BLaER1 treated with 17β-estradiol and CSF1 and Interleukin-3, amounts not matched to agents 10 nM and 100 nM (cell line): ENCODE results near the gene RSF1.

Experiments used
- H3K27ac ChIP-seq, 11 experiments: shearing (Covaris generic); formaldehyde crosslinking; 2 replicates each; pipeline ENCODE4 v1.8.1; 2022
- H3K27me3 ChIP-seq, 11 experiments: shearing (Covaris generic); formaldehyde crosslinking; 2 replicates each; pipeline ENCODE4 v1.8.1; 2022
- H3K36me3 ChIP-seq, 11 experiments: shearing (Covaris generic); formaldehyde crosslinking; 2 replicates each; pipeline ENCODE4 v1.8.1; 2022
- H3K4me1 ChIP-seq, 10 experiments: shearing (Covaris generic); formaldehyde crosslinking; 2 replicates each; pipeline ENCODE4 v1.8.1; 2022
- H3K4me2 ChIP-seq, 11 experiments: shearing (Covaris generic); formaldehyde crosslinking; 2 replicates each; pipeline ENCODE4 v1.8.1; 2022
- H3K4me3 ChIP-seq, 10 experiments: shearing (Covaris generic); formaldehyde crosslinking; 2 replicates each; pipeline ENCODE4 v1.8.1; 2022
- H3K9ac ChIP-seq, 11 experiments: shearing (Covaris generic); formaldehyde crosslinking; 2 replicates each; pipeline ENCODE4 v1.8.1; 2022
- H3K9me3 ChIP-seq, 11 experiments: shearing (Covaris generic); formaldehyde crosslinking; replicated peaks in 1 of 11; 2 replicates each; pipeline ENCODE4 v1.8.1; 2022
- H4K20me1 ChIP-seq, 11 experiments: shearing (Covaris generic); formaldehyde crosslinking; 2 replicates each; pipeline ENCODE4 v1.8.1; 2022
- Cebpa-rat ChIP-seq, 11 experiments: shearing (Covaris generic); IDR thresholded peaks; 2 replicates each; pipeline ENCODE4 v1.8.1; 2022

The RSF1 gene

GRCh38 chr11:77704029-77704428, 116.5 kb downstream of the RSF1 start:
- no peak overlapping the region for H3K4me2 ChIP-seq
- H3K4me1 ChIP-seq: peaks cover 0 to 11% (median 0%) of the 10 kb centered on the region in 10 experiments; a peak in 6 of 20 replicates
- no peak overlapping the region for H3K27ac ChIP-seq
- peaks cover 0 to 25% (median 0%) of the 10 kb centered on the region in 11 experiments; a peak in 6 of 22 replicates for H4K20me1 ChIP-seq
- peaks cover 0 to 9% (median 0%) of the 10 kb centered on the region in 11 experiments; a peak in 3 of 22 replicates for H3K9me3 ChIP-seq
- no peak for TF ChIP-seq Cebpa-rat (IDR thresholded peaks at IDR 0.05)
- no peak overlapping the region for H3K4me3 ChIP-seq
- H3K9ac ChIP-seq: no peak overlapping the region
- H3K27me3 ChIP-seq: no peaks in the 10 kb centered on the region
- H3K36me3 ChIP-seq: peaks cover 50 to 83% (median 65%) of the 10 kb centered on the region in 11 experiments

DNA sequence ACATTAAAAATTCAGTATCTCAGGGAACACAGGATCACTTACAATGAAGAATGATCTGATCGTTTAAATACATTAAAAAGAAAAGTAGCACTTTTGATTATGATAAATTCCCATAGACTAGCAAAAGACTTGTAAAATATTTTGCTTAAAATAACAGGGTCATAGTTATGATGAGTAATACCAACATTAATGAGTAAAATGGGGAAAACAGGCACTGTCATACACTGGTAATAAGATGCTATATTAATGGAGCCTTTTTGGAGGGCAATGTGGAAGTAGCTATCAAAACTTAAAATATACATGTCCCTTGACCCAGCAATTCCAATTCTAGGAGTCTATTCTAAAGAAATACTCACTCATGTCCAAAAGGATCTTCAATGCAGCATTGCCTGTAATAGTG, 121.1 kb downstream of the RSF1 start:
- TF ChIP-seq Cebpa-rat (IDR thresholded peaks at IDR 0.05): no peak
- Histone ChIP-seq H4K20me1 (no peaks in the 10 kb centered on the region), H3K4me3 (no peak overlapping the region), H3K4me1 (no peaks in the 10 kb centered on the region), H3K27ac (no peak overlapping the region), H3K27me3 (no peaks in the 10 kb centered on the region), H3K36me3 (peaks cover 71 to 98% (median 85%) of the 10 kb centered on the region in 11 experiments), H3K9me3 (no peaks in the 10 kb centered on the region), H3K4me2 (no peak overlapping the region), H3K9ac (no peak overlapping the region)

DNA sequence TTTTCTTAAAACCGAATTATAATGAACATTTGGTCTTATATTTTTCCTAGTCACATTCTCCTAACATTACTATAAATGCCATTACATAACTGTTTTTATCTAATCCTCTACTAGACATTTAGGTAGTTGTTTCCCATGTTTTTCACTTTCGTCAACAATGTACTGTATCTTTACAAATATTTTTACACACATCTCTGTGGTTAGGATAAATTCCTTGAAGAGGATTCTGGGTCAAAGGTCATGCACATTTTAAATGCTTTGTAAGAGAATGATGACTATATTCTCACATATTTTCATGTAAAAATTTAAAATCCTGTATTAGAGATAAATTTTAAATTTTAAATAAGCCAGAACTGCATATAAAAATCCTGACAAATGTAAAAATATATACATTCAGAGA, 121.6 kb downstream of the RSF1 start:
- TF ChIP-seq Cebpa-rat (IDR thresholded peaks at IDR 0.05): no peak
- Histone ChIP-seq H3K4me1 (no peaks in the 10 kb centered on the region), H3K36me3 (peaks cover 69 to 98% (median 85%) of the 10 kb centered on the region in 11 experiments), H3K4me3 (no peak overlapping the region), H3K9ac (no peak overlapping the region), H4K20me1 (no peaks in the 10 kb centered on the region), H3K27me3 (no peaks in the 10 kb centered on the region), H3K4me2 (no peak overlapping the region), H3K9me3 (no peaks in the 10 kb centered on the region), H3K27ac (no peak overlapping the region)

DNA sequence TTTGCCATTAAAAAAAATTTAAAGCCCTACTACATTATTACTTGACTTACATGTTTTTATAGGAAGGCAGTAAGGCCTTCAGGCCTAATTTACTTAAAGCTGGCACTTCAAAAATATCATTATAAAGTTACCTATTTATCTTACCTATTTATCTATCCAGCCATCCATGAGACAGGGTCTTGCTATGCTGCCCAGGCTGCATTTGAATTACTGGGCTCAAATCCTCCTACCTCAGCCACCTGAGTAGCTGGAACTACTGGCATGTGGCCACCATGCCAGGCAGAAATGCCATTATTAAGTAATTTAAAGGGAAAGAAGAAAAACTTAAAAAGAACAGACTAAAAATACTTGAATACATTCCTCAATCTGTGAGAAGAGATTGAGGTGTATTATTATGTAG, 122.7 kb downstream of the RSF1 start:
- Histone ChIP-seq H4K20me1 (no peaks in the 10 kb centered on the region), H3K9ac (no peak overlapping the region), H3K9me3 (no peaks in the 10 kb centered on the region), H3K27ac (no peak overlapping the region), H3K4me3 (no peak overlapping the region), H3K36me3 (peaks cover 76 to 98% (median 88%) of the 10 kb centered on the region in 11 experiments), H3K27me3 (no peaks in the 10 kb centered on the region), H3K4me2 (no peak overlapping the region), H3K4me1 (no peaks in the 10 kb centered on the region)
- TF ChIP-seq Cebpa-rat (IDR thresholded peaks at IDR 0.05): no peak

GRCh38 chr11:77695417-77695816, 125.1 kb downstream of the RSF1 start:
- no peak for TF ChIP-seq Cebpa-rat (IDR thresholded peaks at IDR 0.05)
- Histone ChIP-seq H3K9me3 (no peaks in the 10 kb centered on the region), H3K27me3 (no peaks in the 10 kb centered on the region), H3K36me3 (peaks cover 79 to 98% (median 91%) of the 10 kb centered on the region in 11 experiments), H3K4me3 (no peak overlapping the region), H3K4me1 (no peaks in the 10 kb centered on the region), H3K27ac (no peak overlapping the region), H3K9ac (no peak overlapping the region), H3K4me2 (no peak overlapping the region), H4K20me1 (no peaks in the 10 kb centered on the region)

DNA sequence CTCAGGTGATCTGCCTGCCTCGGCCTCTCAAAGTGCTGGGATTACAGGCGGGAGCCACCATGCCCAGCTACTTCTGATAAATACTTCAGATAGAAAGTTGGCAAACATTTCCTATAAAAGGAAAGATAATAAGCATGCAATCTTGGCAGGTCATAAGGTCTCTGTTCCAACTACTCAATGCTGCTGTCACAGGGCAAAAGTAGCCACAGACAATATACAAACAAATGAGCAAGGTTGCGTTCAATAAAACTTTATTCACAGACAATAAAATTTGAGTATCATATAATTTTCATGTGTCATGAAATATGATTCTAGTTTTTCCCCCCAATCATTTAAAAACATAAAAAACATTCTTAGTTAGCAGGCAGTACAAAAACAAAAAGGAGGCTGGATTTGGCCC, 129.9 kb downstream of the RSF1 start:
- H3K9me3 ChIP-seq: no peaks in the 10 kb centered on the region
- H3K4me1 ChIP-seq: no peaks in the 10 kb centered on the region
- H3K36me3 ChIP-seq: peaks cover 90 to 100% (median 96%) of the 10 kb centered on the region in 11 experiments
- TF ChIP-seq Cebpa-rat (IDR thresholded peaks at IDR 0.05): no peak
- no peak overlapping the region for H3K4me2 ChIP-seq
- H3K27me3 ChIP-seq: no peaks in the 10 kb centered on the region
- no peak overlapping the region for H3K27ac ChIP-seq
- H3K9ac ChIP-seq: no peak overlapping the region
- H3K4me3 ChIP-seq: no peak overlapping the region
- 0 out of 22 replicates have a peak, but pooled peaks cover 0 to 6% (median 0%) of the 10 kb centered on the region in 11 experiments for H4K20me1 ChIP-seq

DNA sequence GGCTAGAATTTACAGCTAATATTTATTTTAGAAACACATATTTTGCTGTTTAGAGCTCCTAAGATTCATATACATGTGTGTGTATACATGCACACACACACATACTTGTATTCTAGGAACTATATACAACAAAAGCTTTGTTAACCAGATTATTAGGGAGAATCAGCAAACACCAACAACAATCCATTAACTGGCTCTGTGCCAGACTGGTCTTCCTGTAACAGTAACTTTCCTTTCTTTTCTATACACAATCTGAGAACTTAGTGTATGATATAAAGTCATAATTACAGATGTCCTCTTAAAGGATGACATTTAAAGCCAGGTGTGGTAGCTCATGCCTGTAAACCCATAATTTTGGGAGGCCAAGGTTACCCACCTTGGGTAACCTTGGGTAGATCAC, 133.4 kb downstream of the RSF1 start:
- H3K36me3 ChIP-seq: peaks cover 94 to 100% (median 98%) of the 10 kb centered on the region in 11 experiments
- no peaks in the 10 kb centered on the region for H3K27me3 ChIP-seq
- TF ChIP-seq Cebpa-rat (IDR thresholded peaks at IDR 0.05): no peak

GRCh38 chr11:77677138-77677537, 143.4 kb downstream of the RSF1 start:
- Histone ChIP-seq H3K4me1 (no peaks in the 10 kb centered on the region), H3K27ac (no peak overlapping the region), H3K4me2 (no peak overlapping the region), H3K4me3 (no peak overlapping the region), H3K36me3 (peaks cover 93 to 100% (median 99%) of the 10 kb centered on the region in 11 experiments), H3K9me3 (no peaks in the 10 kb centered on the region), H3K27me3 (no peaks in the 10 kb centered on the region), H3K9ac (no peak overlapping the region), H4K20me1 (no peaks in the 10 kb centered on the region)
- no peak for TF ChIP-seq Cebpa-rat (IDR thresholded peaks at IDR 0.05)

More for the DNA sequence above, 133.4 kb downstream of the RSF1 start:
- peaks cover 0 to 6% (median 0%) of the 10 kb centered on the region in 11 experiments; a peak in 1 of 22 replicates for H4K20me1 ChIP-seq
- H3K4me3 ChIP-seq: no peak overlapping the region
- H3K9me3 ChIP-seq: no peaks in the 10 kb centered on the region
- no peaks in the 10 kb centered on the region for H3K4me1 ChIP-seq
- H3K27ac ChIP-seq: no peak overlapping the region
- H3K4me2 ChIP-seq: no peak overlapping the region
- H3K9ac ChIP-seq: no peak overlapping the region

DNA sequence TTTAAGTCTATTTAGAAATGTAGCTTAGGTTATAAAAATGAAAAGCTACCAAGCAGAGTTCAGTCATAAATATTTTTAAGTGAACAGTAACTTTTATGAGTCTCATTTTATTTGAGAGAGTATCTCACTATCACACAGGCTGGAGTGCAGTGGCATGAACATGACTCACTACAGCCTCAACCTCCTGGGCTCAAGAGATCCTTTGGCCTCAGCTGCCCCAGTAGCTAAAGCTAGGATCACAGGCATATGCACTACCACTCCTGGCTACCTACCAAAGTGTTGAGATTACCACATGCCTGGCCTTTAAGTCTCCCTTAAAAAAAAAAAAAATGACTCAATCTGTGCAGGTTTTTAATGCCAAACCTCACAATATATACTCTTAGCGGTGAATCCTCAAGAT, 148.3 kb downstream of the RSF1 start:
- Histone ChIP-seq H3K9ac (no peak overlapping the region), H3K4me3 (no peak overlapping the region), H3K4me1 (no peaks in the 10 kb centered on the region), H3K27ac (no peak overlapping the region), H4K20me1 (no peaks in the 10 kb centered on the region), H3K9me3 (no peaks in the 10 kb centered on the region), H3K27me3 (no peaks in the 10 kb centered on the region), H3K36me3 (peaks cover 95 to 98% (median 97%) of the 10 kb centered on the region in 11 experiments), H3K4me2 (no peak overlapping the region)
- no peak for TF ChIP-seq Cebpa-rat (IDR thresholded peaks at IDR 0.05)

DNA sequence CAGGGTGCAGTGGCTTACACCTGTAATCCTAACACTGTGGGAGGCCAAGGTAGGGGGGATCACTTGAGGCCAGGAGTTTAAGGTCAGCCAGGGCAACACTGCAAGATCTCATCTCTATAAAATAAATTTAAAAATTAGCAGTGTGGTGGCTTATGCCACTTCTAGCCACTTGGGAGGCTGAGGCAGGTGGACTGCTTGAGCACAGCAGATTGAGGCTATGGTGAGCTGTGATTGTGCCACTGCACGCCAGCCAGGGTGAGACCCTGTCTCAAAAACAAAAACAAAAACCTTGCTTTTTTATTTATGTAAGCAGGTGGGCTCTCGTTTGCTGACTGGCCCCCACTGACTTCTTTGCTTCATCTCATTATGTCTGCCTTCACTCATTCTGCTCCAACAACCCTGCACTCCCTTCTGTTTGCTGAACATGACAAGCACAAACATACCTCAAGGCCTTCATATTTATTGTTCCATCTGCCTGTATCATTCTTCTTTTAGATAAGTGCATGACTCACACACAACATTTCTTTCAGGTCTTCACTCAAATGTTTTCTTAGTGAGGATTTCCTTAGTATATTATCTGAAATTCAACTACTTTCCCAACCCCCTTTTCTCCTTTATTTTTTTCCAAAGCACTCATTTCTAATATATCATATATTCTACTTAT, 150.5 kb downstream of the RSF1 start:
- no peaks in the 10 kb centered on the region for H3K4me1 ChIP-seq
- no peak overlapping the region for H3K27ac ChIP-seq
- no peaks in the 10 kb centered on the region for H3K9me3 ChIP-seq
- no peak overlapping the region for H3K9ac ChIP-seq
- H4K20me1 ChIP-seq: 0 out of 22 replicates have a peak, but pooled peaks cover 0 to 3% (median 0%) of the 10 kb centered on the region in 11 experiments
- no peak for TF ChIP-seq Cebpa-rat (IDR thresholded peaks at IDR 0.05)
- H3K4me2 ChIP-seq: no peak overlapping the region
- H3K36me3 ChIP-seq: peaks cover 93 to 98% (median 96%) of the 10 kb centered on the region in 11 experiments
- no peaks in the 10 kb centered on the region for H3K27me3 ChIP-seq
- H3K4me3 ChIP-seq: no peak overlapping the region
